KOPT-K1 (cell line): Measurements from ENCODE around the gene FAM43B.

Source experiments
- H3K27ac ChIP-seq: fragments of 200-600 bp; sonication (generic); 2 replicates; pipeline ENCODE4 v1.5.1; 2016; ENCODE audit warnings: antibody characterized with exemption, mild to moderate bottlenecking, low read depth, low read length; ENCODE audit not compliant: poor library complexity, severe bottlenecking
- H3K36me3 ChIP-seq: fragments of 200-600 bp; sonication (generic); 2 replicates; pipeline ENCODE4 v1.5.1; 2017; ENCODE audit warnings: antibody characterized with exemption, mild to moderate bottlenecking, low read length, moderate library complexity; ENCODE audit not compliant: insufficient read depth
- H3K9me3 ChIP-seq: fragments of 200-600 bp; sonication (generic); 2 replicates; pipeline ENCODE4 v1.5.1; 2017; ENCODE audit warnings: antibody characterized with exemption, low read length, mild to moderate bottlenecking; ENCODE audit not compliant: insufficient read depth, poor library complexity, severe bottlenecking

FAM43B gene

GRCh38 chr1:20596106-20596505, 43.7 kb downstream of the FAM43B start:
- no peak overlapping the region for H3K27ac ChIP-seq
- H3K36me3 ChIP-seq: no peaks in the 10 kb centered on the region
- no peaks in the 10 kb centered on the region for H3K9me3 ChIP-seq

DNA sequence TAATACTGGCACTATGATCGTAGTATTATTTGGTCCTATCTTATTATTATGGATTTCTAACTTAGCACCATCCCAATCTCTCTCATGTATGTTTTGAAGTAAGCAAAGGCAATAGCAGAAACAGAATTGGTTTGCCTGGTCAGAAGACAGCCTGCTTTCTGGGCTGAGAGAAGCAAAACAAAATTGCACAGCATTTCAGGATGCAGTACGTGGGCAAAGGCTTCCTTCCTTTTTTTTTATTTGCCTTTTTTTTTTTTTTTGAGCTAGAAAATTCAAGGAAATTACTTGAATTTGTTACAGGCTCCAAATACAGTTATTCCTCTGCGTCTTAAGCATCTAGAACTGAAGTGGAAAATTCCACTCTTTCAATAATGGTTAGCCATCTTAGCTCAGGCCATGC, 45.3 kb downstream of the FAM43B start:
- H3K36me3 ChIP-seq: no peaks in the 10 kb centered on the region
- H3K9me3 ChIP-seq: no peaks in the 10 kb centered on the region
- no peak overlapping the region for H3K27ac ChIP-seq

- H3K27ac ChIP-seq: no peak overlapping the region
These were observed 47.8 kb downstream of the FAM43B start for GRCh38 chr1:20600156-20600555.

DNA sequence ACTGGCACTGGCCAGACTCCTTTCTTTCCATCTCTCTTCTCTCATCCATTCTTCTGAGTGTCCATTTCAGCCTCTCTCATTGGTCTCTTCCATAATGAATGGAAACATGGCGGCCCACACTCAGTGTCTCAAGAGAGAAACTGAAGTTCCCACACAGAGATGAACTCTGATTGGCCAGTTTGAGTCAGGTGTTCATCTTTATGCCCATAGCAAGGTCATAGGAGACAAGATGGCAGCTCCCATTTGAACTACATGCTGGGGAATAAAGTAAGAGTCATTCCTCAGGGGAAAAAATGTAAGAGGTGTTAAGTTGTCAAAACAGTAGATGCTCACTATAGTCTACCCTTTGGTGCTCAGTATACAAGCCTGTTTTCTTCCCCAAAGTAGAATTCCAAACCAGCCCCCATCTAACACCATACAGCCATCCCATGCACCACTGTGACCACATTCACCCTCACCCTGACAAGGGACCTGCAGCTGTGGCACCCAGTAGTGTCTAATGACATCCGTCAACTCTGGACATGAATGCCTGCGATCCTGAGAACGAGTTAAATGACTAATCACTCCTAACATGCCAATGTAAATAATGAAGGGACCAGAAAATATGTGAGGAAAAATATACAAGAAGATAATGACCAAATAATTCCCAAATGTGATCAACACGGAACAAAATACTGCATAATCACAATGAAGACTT, 48.9 kb downstream of the FAM43B start:
- Histone ChIP-seq H3K27ac (no peak overlapping the region), H3K36me3 (no peaks in the 10 kb centered on the region), H3K9me3 (no peaks in the 10 kb centered on the region)

More at GRCh38 chr1:20600156-20600555, 47.8 kb downstream of the FAM43B start:
- no peaks in the 10 kb centered on the region for H3K9me3 ChIP-seq
- H3K36me3 ChIP-seq: no peaks in the 10 kb centered on the region

DNA sequence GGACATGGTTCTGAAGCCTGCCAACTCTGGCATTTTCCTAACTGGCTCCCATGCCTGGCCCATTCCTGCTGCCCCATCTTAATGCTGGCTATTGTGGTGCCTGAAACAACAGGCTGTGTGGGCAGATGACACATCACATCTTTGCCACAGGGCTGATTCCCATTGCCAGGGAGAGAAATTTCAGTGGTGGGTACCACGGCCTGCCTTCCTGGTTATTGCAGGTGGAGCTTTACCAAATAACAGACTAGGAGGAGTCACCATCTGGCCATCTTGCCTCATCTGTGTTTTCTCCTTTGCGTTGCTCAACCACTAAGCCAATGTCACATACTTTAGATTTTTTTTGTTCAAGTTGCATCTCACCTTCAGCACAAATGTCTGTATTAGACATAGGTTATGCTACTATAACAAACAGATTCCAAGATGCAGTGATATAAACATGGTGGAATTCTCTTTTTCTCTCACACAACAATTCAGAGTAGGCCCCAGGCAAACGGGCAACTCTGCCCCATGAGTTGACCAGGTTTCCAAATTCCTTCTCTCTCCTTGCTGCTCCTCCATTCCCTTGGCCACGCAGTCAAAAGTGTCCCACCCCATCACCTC, 50.6 kb downstream of the FAM43B start:
- Histone ChIP-seq H3K27ac (no peak overlapping the region), H3K36me3 (no peaks in the 10 kb centered on the region), H3K9me3 (no peaks in the 10 kb centered on the region)

- no peak overlapping the region for H3K27ac ChIP-seq
- no peaks in the 10 kb centered on the region for H3K9me3 ChIP-seq
- no peaks in the 10 kb centered on the region for H3K36me3 ChIP-seq
These were observed 51.4 kb downstream of the FAM43B start for GRCh38 chr1:20603504-20604464.
